Panc1 (cell line): Measurements from ENCODE around the gene PGBD5. TPM values are rescaled to one million over a fixed set of nuclear protein-coding genes. Genes with fewer than 3 reads are reported as not detected.
A peak's percentile ranks its signal among the peaks of the same experiment; 100 is the strongest.

Experiments
- ATAC-seq: fragments of 200-7000 bp; cut with Tn5 transposase; 2 replicates; pipeline ENCODE4 v1.9.1; 2020; ENCODE audit warnings: mild to moderate bottlenecking, moderate library complexity
- BruUV-seq: library from RNA; stranded (reverse); fragments of 400-500 nt; replicated peaks from 2 replicates; lab custom pipeline; 2021; lab: Mats Ljungman, UMichigan
- CTCF ChIA-PET: fragments of 300-600 bp; sonication (Branson Sonifier 250); formaldehyde crosslinking; loops from one replicate; lab custom pipeline; 2022; ENCODE audit warnings: antibody characterized with exemption; lab: Charles Lee
- POLR2A ChIA-PET: fragments of 300-600 bp; sonication (Branson Sonifier 250); formaldehyde crosslinking; loops from one replicate; lab custom pipeline; 2022; ENCODE audit warnings: antibody characterized with exemption; lab: Charles Lee
- DNase-seq: peaks from one replicate; pipeline ENCODE4 v3.0.0-alpha.2; 2010; ENCODE audit warnings: low read depth, low spot score
- H3K27ac ChIP-seq: 2 replicates; pipeline ENCODE4 v1.5.1; 2011; ENCODE audit warnings: mild to moderate bottlenecking, low read length, inconsistent platforms
- H3K27me3 ChIP-seq: fragments of 200-500 bp; sonication (Bioruptor generic); 2 replicates; pipeline ENCODE4 v1.6.0; 2014; ENCODE audit warnings: low read length, inconsistent platforms; ENCODE audit not compliant: control insufficient read depth, insufficient read depth
- H3K36me3 ChIP-seq: fragments of 200-500 bp; sonication (Bioruptor generic); 2 replicates; pipeline ENCODE4 v1.5.1; 2014; ENCODE audit warnings: inconsistent platforms, mild to moderate bottlenecking, low read length, moderate library complexity; ENCODE audit not compliant: control insufficient read depth, insufficient read depth
- H3K4me1 ChIP-seq: 2 replicates; pipeline ENCODE4 v1.5.1; 2011; ENCODE audit warnings: inconsistent platforms, mild to moderate bottlenecking, low read length, moderate library complexity; ENCODE audit not compliant: control insufficient read depth, insufficient read depth
- H3K4me3 ChIP-seq, 2 experiments: 2 replicates each; pipeline ENCODE4 v1.5.1; 2011 to 2012; ENCODE audit warnings: low read depth in 2 of 2, low read length in 2 of 2, mild to moderate bottlenecking in 2 of 2, inconsistent platforms in 1 of 2, moderate library complexity in 1 of 2
- H3K9me3 ChIP-seq: fragments of 200-500 bp; sonication (Bioruptor generic); 2 replicates; pipeline ENCODE4 v1.5.1; 2014; ENCODE audit warnings: low read depth, mild to moderate bottlenecking, inconsistent platforms, low read length, moderate library complexity; ENCODE audit not compliant: control insufficient read depth, insufficient read depth
- POLR2AphosphoS5 ChIP-seq: IDR thresholded peaks from 2 replicates; pipeline ENCODE4 v1.6.1; 2012; ENCODE audit warnings: mild to moderate bottlenecking, low read depth, low read length, moderate library complexity
- SIN3A ChIP-seq: IDR thresholded peaks from 2 replicates; pipeline ENCODE4 v1.6.1; 2012; ENCODE audit warnings: low read depth, mild to moderate bottlenecking, low read length, moderate library complexity, borderline replicate concordance; ENCODE audit not compliant: insufficient read depth
- TCF7L2 ChIP-seq: IDR thresholded peaks from 2 replicates; pipeline ENCODE4 v1.6.1; 2011; ENCODE audit warnings: mild to moderate bottlenecking, low read depth, low read length, inconsistent platforms
- in situ Hi-C: cut with HindIII; loops from 2 replicates; pipeline ENCODE4 v1.10.0; 2016; ENCODE audit warnings: low sequenced_read_pairs, low pct_unique_long_range_greater_than_20kb
- intact Hi-C: fragments of 100-400 bp; cut with micrococcal nuclease; formaldehyde crosslinking; loops from one replicate; pipeline ENCODE4 v1.10.0; 2022; ENCODE audit not compliant: unreplicated experiment
- total RNA-seq: library from RNA; stranded (reverse); gene quantifications from one replicate; pipeline ENCODE4 v1.2.1, GENCODE V29; 2021; ENCODE audit not compliant: unreplicated experiment
- TF ChIP-seq, protein P1 (sequence below): fragments of 450-650 bp; IDR thresholded peaks from 2 replicates; pipeline ENCODE4 v1.5.1; 2017; ENCODE audit warnings: mild to moderate bottlenecking
- TF ChIP-seq, protein P2 (sequence below), 2 experiments: IDR thresholded peaks; 2 replicates each; pipeline ENCODE4 v1.6.1; 2011 to 2012; ENCODE audit warnings: low read depth in 2 of 2, control low read depth in 1 of 2, low read length in 1 of 2, mild to moderate bottlenecking in 1 of 2, moderate library complexity in 1 of 2; ENCODE audit not compliant: insufficient read depth in 1 of 2

Gene PGBD5
- total RNA-seq, 1 experiment from 2014 or later = 0.05 TPM

- peak; percentile 45; the same call in 1 of the 2 replicates for ATAC-seq
- Histone ChIP-seq H3K4me3 (no peak overlapping the region), H3K27me3 (no peaks in the 10 kb centered on the region), H3K36me3 (no peaks in the 10 kb centered on the region), H3K4me1 (no peaks in the 10 kb centered on the region), H3K9me3 (no peaks in the 10 kb centered on the region), H3K27ac (no peak overlapping the region)
- TF ChIP-seq, protein P1, sequence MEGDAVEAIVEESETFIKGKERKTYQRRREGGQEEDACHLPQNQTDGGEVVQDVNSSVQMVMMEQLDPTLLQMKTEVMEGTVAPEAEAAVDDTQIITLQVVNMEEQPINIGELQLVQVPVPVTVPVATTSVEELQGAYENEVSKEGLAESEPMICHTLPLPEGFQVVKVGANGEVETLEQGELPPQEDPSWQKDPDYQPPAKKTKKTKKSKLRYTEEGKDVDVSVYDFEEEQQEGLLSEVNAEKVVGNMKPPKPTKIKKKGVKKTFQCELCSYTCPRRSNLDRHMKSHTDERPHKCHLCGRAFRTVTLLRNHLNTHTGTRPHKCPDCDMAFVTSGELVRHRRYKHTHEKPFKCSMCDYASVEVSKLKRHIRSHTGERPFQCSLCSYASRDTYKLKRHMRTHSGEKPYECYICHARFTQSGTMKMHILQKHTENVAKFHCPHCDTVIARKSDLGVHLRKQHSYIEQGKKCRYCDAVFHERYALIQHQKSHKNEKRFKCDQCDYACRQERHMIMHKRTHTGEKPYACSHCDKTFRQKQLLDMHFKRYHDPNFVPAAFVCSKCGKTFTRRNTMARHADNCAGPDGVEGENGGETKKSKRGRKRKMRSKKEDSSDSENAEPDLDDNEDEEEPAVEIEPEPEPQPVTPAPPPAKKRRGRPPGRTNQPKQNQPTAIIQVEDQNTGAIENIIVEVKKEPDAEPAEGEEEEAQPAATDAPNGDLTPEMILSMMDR = no peak
- TF ChIP-seq, protein P2, sequence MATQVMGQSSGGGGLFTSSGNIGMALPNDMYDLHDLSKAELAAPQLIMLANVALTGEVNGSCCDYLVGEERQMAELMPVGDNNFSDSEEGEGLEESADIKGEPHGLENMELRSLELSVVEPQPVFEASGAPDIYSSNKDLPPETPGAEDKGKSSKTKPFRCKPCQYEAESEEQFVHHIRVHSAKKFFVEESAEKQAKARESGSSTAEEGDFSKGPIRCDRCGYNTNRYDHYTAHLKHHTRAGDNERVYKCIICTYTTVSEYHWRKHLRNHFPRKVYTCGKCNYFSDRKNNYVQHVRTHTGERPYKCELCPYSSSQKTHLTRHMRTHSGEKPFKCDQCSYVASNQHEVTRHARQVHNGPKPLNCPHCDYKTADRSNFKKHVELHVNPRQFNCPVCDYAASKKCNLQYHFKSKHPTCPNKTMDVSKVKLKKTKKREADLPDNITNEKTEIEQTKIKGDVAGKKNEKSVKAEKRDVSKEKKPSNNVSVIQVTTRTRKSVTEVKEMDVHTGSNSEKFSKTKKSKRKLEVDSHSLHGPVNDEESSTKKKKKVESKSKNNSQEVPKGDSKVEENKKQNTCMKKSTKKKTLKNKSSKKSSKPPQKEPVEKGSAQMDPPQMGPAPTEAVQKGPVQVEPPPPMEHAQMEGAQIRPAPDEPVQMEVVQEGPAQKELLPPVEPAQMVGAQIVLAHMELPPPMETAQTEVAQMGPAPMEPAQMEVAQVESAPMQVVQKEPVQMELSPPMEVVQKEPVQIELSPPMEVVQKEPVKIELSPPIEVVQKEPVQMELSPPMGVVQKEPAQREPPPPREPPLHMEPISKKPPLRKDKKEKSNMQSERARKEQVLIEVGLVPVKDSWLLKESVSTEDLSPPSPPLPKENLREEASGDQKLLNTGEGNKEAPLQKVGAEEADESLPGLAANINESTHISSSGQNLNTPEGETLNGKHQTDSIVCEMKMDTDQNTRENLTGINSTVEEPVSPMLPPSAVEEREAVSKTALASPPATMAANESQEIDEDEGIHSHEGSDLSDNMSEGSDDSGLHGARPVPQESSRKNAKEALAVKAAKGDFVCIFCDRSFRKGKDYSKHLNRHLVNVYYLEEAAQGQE (IDR thresholded peaks at IDR 0.05; ENCODE audit: insufficient read depth in 1 of 2, low read depth in 2 of 2, low read length in 1 of 2) = no peak
- TF ChIP-seq SIN3A (no peak), TCF7L2 (no peak), POLR2AphosphoS5 (no peak)
- POLR2A ChIA-PET = no interaction called here
- DNase-seq = no peak
- no TSS peak for BruUV-seq
- in situ Hi-C loops (no loop called here), intact Hi-C loops (no loop called here)
- CTCF ChIA-PET = no interaction called here
Observed at GRCh38 chr1:230381049-230381467, 45.1 kb downstream of the PGBD5 start.

- ATAC-seq (no peak), DNase-seq (no peak)
- Histone ChIP-seq H3K27me3 (peaks cover 4% of the 10 kb centered on the region), H3K4me3 (no peak overlapping the region), H3K4me1 (no peaks in the 10 kb centered on the region), H3K9me3 (no peaks in the 10 kb centered on the region), H3K27ac (no peak overlapping the region), H3K36me3 (no peaks in the 10 kb centered on the region)
- intact Hi-C loops = no loop called here
- no TSS peak for BruUV-seq
- POLR2A ChIA-PET = no interaction called here
- CTCF ChIA-PET = no interaction called here
- TF ChIP-seq SIN3A (no peak), TCF7L2 (no peak)
- TF ChIP-seq, protein P1 = no peak
- TF ChIP-seq, protein P2 (IDR thresholded peaks at IDR 0.05; ENCODE audit: insufficient read depth in 1 of 2, low read depth in 2 of 2, low read length in 1 of 2) = no peak
- in situ Hi-C loops = no loop called here
Observed at GRCh38 chr1:230379928-230380327, 46.2 kb downstream of the PGBD5 start.
